ENCODE measurements around the gene DALRD3.

- TF ChIP-seq CTCF (IDR thresholded peaks at IDR 0.05; ENCODE audit: control extremely low read depth in 1 of 3, insufficient read depth in 1 of 3, low read depth in 1 of 3, low read length in 3 of 3) (no peak), BRCA1 (IDR thresholded peaks at IDR 0.05; ENCODE audit: low read depth, low read length) (no peak), YY1 (IDR thresholded peaks at IDR 0.05; ENCODE audit: low read depth, low read length) (no peak), EP300 (IDR thresholded peaks at IDR 0.05; ENCODE audit: borderline replicate concordance in 1 of 2, low read depth in 2 of 2, low read length in 2 of 2) (no peak), BACH1 (IDR thresholded peaks at IDR 0.05; ENCODE audit: low read length) (no peak), POLR2A (IDR thresholded peaks at IDR 0.05; ENCODE audit: control extremely low read depth in 1 of 2, low read depth in 2 of 2, low read length in 2 of 2) (no peak), HDAC2 (IDR thresholded peaks at IDR 0.05; ENCODE audit: borderline replicate concordance in 1 of 2, low read depth in 2 of 2, low read length in 2 of 2) (no peak)
Measured at GRCh38 chr3:49030321-49030720, 11.9 kb upstream of the DALRD3 start.
